Superior temporal gyrus (tissue), 1 donor: ENCODE data around the gene TMEM121.
"Not testable (repeated sequence)": the region's sequence is repeated elsewhere in the genome, so short reads cannot be mapped to it uniquely, and the experiment has no call there.

ENCODE experiments used
- DNase-seq: peaks from one replicate; pipeline ENCODE4 v3.0.0-alpha.2; 2016; ENCODE audit errors: extremely low spot score

TMEM121 gene

GRCh38 chr14:105547072-105547471, 20.7 kb downstream of the TMEM121 start:
- DNase-seq, result not testable (repeated sequence)

GRCh38 chr14:105547741-105548169, 21.4 kb downstream of the TMEM121 start:
- no peak for DNase-seq

GRCh38 chr14:105549481-105549880, 23.1 kb downstream of the TMEM121 start:
- no peak for DNase-seq

- DNase-seq, result no peak
Measured at GRCh38 chr14:105554022-105554421, 27.6 kb downstream of the TMEM121 start.

- no peak for DNase-seq
Measured at GRCh38 chr14:105554523-105554922, 28.1 kb downstream of the TMEM121 start.

- not testable (repeated sequence) for DNase-seq
Measured at GRCh38 chr14:105557671-105558070, 31.3 kb downstream of the TMEM121 start.

GRCh38 chr14:105558449-105559154, 32.2 kb downstream of the TMEM121 start:
- DNase-seq, result not testable (repeated sequence)

GRCh38 chr14:105559384-105560047, 33.1 kb downstream of the TMEM121 start:
- not testable (repeated sequence) for DNase-seq

GRCh38 chr14:105560048-105560669, 33.8 kb downstream of the TMEM121 start:
- DNase-seq, result not testable (repeated sequence)

GRCh38 chr14:105561345-105561744, 35.0 kb downstream of the TMEM121 start:
- DNase-seq, result not testable (repeated sequence)

- no peak for DNase-seq
Measured at GRCh38 chr14:105562713-105563346, 36.4 kb downstream of the TMEM121 start.

- no peak for DNase-seq
Measured at GRCh38 chr14:105563347-105563737, 37.0 kb downstream of the TMEM121 start.

GRCh38 chr14:105564536-105564935, 38.2 kb downstream of the TMEM121 start:
- DNase-seq, result not testable (repeated sequence)

- not testable (repeated sequence) for DNase-seq
Measured at GRCh38 chr14:105565185-105565919, 39.0 kb downstream of the TMEM121 start.

GRCh38 chr14:105566248-105567163, 40.1 kb downstream of the TMEM121 start:
- not testable (repeated sequence) for DNase-seq

- DNase-seq, result not testable (repeated sequence)
Measured at GRCh38 chr14:105567164-105568103, 41.1 kb downstream of the TMEM121 start.

GRCh38 chr14:105568140-105568843, 41.9 kb downstream of the TMEM121 start:
- not testable (repeated sequence) for DNase-seq
